COR-L47 (cell line): ENCODE data around the gene PDHX.

ENCODE experiments used
- DNase-seq: peaks from one replicate; lab custom pipeline; 2025; lab: John Stamatoyannopoulos, UW

The PDHX gene

DNA sequence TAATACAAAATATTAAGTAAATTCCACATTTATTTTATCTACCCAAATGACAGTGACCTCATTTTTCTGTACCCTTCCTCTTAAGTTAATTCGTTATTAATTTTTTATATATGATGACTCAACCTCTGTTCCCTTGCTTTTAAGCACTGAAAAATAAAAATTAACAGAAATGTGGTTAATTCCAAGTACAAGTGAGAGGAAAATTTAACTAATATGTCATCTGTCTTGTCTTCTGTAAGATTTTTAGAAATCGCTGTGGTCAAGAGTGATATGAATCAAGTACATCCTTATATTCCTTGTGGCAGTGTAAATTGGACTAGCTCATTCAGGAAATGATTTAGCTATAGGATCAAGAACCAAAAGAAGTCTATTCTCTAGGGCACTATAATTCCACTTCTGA is 74.5 kb downstream of the PDHX start:
- no peak for DNase-seq

- no peak for DNase-seq
Measured at GRCh38 chr11:34994854-34995253, 78.4 kb downstream of the PDHX start.

- DNase-seq = no peak
Measured at GRCh38 chr11:34996958-34997357, 80.5 kb downstream of the PDHX start.

DNA sequence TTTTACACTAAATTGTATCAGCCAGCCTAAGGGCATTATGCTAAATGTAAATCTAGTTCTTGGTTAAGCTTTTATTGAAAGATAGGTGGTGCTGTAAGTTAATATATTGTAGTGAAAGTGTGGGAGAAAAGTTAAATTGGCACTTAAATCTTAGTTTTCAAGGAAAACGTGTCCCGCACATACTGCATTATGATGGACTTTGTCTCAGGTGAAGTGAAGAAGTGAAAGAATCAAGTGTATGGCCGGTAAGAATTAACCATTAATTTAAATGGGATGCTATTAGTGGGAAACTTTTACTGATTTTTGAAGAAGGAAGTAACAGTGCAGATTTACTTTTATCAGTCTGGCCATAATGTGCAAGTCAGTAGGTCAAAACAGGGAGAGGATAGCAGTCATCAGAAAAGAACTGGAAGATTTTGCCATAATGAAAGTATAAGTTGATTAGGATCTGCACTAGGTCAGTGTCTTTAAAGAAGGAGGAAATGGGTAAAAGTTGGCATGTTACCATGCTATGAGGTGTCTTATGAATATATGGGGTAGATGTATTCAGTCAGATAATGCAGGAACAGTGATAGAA is 81.6 kb downstream of the PDHX start:
- no peak for DNase-seq

- no peak for DNase-seq
Measured at GRCh38 chr11:34999453-34999852, 83.0 kb downstream of the PDHX start.

DNA sequence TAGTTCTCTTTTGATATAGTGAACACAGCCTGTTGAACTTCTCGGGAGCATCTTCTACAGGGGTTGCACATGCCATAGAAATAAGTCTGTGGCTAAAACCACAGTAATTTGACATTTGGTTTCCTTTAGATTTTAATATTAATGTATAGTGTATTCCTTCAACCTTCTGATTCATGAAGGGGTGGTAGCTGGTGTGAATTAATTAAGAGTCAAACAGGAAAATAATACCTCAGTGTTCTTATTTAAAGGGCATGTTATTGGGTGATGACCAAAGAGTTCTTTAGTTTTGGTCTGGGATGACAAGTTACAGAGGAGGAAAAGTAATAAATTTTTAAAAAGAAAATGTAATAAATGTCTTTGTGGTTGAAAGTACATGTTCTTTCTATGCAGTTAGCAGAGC is 86.8 kb downstream of the PDHX start:
- DNase-seq = no peak

DNA sequence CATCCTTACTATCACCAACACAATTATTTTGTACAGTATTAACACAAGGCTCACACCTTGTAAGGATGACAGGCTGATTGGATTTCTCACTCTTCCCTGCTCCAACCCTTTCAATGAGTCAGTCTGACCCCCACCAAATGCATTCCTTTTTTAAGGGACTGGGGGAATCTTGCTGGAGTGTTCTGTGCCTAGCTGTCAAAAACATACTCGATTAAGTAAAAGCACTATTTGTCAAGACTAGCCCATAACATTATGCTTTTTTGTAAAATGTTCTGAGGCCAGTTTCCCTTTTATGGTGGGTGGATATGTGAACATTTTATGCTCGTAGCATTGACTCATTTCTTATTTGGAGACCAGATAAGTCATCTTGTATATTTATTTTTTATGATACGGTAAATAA is 87.2 kb downstream of the PDHX start:
- no peak for DNase-seq

- DNase-seq = no peak
Measured at GRCh38 chr11:35005141-35005780, 88.8 kb downstream of the PDHX start.

DNA sequence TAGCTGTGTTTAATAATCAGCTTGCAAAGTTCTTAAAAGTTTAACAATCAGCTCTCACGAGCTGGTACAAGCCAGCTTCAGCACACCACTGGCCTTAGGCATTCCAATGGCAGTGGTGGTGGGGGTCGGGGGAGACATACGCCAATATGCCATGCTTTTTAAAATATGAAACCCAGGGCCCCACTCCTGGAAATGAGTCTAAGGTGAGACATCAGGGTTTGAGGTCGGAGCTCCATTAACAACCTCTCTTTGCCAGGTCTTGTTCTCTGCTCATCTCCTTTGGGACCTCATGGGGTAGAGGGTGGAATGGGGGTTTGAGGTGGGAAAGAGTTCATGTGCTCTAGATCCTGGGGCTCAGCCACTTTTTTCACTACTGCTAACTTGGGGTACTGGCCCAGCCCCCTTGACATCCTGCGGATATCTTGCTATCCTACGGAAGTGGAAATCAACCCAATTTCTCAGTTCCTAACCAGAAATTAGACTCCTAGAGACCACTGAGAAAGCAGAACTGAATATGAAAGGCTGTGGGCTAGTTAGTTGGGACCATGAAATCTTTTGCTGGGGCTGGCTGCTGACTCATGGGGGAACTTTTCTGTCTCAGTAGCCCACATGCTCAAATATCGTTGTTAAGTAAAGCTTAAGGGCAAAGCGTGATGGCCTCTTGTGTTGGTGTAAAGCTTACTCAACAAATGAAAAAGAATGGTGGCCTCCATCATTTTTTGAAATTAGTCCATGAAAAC is 90.1 kb downstream of the PDHX start:
- no peak for DNase-seq

DNA sequence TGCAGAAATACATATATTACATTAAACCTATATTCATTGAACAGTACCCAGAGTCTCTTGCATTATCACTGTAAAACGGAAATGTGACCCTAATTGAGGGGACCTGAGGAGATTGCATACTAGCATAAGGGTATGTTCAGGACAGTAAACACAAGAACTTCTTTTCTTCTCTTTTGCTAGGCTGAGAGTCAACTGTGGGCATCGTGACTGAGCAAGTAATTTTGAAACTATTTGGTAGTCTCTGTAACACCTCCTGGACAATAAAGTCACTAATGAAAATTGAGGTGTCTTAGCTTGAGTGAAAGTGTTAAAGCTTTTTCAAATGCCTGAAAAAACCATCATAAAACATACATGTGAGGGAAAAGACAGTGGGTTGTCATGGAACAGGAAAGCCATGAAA is 90.9 kb downstream of the PDHX start:
- DNase-seq = no peak

- DNase-seq = peak; percentile 62
Measured at GRCh38 chr11:35009191-35009943, 92.9 kb downstream of the PDHX start.

GRCh38 chr11:35009944-35010342 is 93.5 kb downstream of the PDHX start:
- no peak for DNase-seq

DNA sequence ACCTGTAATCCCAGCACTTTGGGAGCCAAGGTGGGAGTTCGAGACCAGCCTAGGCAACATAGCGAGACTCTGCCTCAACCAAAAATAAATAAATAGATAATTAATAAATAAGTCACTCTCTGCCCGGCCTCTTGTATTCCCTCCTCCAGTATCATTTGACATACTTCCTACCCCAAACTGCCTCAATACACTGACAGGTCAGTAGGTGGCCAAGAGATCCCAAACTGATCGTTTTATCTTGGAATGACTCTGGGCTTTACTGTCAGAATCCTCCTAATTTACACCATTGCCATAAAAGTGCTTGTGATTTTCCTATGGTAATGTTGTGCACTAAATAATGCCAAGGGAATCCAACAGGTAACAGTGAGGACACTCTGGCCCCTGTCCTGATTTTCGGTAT is 94.2 kb downstream of the PDHX start:
- no peak for DNase-seq

- DNase-seq = no peak
Measured at GRCh38 chr11:35011389-35011788, 95.0 kb downstream of the PDHX start.

DNA sequence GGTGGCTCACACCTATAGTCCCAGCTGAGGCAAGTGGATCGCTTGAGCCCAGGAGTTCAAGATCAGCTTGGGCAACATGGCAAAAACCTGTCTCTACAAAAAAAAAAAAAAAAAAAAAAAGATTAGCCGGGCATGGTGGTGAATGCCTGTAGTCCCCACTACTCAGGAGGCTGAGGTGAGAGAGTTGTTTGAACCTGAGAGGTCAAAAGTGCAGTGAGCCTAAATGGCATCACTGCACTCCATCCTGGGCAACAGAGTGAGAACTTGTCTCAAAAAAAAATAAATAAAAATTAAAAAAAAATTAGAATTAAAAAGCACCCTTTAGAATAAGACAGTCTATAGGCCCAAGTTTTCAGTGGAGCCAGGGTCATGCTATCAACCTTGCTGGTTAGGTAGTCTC is 95.5 kb downstream of the PDHX start:
- no peak for DNase-seq

DNA sequence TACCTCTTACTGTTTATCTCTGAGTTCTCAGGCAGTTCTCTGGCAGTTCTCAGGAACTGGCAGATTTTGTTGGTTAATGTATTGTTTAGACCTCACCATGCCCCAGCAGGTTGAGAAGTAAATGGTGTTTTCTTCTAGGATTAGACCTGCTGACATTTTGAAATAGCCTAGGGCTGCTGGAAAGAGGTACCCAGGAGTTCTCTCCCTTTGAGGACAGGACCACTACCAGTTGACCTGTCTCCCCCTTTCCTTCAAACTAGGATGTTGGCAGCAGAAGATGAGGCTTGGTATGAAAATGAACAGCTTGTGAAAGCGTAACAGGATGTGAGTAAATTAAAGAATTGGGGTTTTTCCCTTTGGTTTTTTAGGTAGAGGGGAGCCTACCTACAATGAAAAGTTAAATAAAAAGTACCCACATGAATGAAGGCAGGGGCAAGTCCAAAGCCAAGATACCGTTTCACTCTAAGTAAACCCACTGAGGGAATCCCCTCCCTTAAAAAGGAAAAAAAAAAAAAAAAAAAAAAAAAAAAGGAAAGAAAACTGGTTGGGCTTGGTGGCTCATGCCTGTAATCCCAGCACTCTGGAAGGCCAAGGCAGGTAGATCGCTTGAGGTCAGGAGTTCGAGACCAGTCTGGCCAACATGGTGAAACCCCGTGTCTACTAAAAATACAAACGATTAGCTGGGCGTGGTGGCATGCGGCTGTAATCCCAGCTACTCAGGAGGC is 96.2 kb downstream of the PDHX start:
- DNase-seq = no peak

GRCh38 chr11:35013514-35014233 is 97.3 kb downstream of the PDHX start:
- no peak for DNase-seq

DNA sequence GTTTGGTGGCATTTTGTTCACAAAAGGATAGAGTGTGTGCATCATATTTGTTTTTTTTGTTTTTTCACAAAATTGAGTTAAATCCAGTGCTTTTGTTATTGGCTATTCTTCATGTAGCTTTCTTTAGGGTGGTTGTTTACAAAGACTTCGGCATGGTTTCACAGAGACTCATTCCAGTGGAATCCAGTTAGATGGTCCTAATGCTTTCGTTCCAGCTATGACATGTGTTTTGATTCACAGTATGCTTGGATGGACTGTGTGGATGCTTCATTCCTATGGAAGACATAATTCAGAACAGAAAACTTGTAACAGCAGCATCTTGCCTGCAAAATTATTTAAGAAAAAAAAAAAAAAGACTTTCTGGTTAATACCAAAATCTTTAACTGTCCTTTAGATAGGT is 97.9 kb downstream of the PDHX start:
- no peak for DNase-seq

DNA sequence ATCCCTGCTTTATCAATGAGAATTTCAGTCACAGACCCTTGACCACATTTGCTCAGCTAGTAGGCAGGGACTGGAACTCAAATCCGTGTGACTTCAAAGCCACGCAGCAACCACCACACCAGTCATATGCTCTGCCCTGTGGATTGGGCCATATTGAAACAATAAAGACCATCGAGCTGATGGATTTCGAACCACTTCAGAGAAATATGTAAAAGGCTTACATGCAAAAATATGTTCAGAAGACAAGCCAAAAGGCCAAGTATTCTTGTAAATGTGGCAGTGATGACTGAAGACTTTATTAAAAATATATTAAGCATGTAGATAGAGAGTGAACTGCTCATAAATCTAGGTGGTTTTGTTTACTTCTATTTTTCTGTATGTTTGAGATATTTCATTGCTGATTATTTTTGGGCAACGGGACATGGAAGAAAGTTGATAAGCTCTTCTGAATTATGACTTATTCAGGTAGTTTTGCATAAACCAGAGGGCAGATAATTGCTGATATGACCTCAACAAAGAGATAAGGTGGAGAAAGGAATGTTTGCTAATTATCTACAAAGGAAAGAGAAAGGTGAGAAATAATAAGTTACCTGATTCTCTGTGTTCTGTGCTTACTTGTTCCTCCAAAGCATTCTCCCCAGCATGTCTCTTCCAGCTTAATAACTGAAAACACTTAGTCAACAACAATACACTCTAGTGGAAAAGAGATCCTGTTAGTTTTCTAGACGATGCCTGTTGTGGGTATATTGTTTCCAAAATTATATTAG is 99.4 kb downstream of the PDHX start:
- no peak for DNase-seq

DNA sequence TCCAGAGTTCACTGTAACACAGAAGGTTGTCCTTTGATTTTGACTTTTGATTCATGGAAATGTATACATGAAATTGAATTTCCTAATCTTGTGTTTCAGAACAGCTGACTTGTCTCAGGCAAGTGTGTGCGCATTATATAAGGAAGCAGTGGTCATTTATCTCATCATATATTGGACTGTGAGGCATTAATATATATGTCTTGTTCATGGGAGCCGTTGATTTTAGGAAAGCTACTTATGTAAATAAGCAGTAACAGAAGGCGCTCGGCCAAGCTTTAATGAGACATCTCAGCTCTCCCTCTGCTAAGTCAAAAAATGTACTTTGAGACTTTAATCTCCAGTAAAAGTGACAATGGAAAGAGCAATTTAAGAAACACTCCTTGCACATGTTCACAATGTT is 100.5 kb downstream of the PDHX start:
- DNase-seq = no peak
